SJSA1 (cell line): ENCODE results near the gene UBE2F. TPM values are rescaled to one million over a fixed set of nuclear protein-coding genes. Genes with fewer than 3 reads are reported as not detected.
A peak's percentile ranks its signal among the peaks of the same experiment; 100 is the strongest.
"Not testable (repeated sequence)": the region's sequence is repeated elsewhere in the genome, so short reads cannot be mapped to it uniquely, and the experiment has no call there.

ENCODE experiments used
- DNase-seq, 2 experiments: peaks; one replicate each; pipeline ENCODE4 v3.0.0-alpha.2; 2015 to 2020; ENCODE audit warnings: low spot score in 2 of 2, low read depth in 1 of 2
- H3K27ac ChIP-seq: fragments of 250-450 bp; sonication (Bioruptor Pico); 2 replicates; pipeline ENCODE4 v1.5.1; 2020; ENCODE audit warnings: mild to moderate bottlenecking, moderate library complexity
- H3K27me3 ChIP-seq: fragments of 250-450 bp; sonication (Bioruptor Pico); replicated peaks from 2 replicates; pipeline ENCODE4 v1.5.1; 2020; ENCODE audit warnings: mild to moderate bottlenecking, moderate library complexity
- H3K36me3 ChIP-seq: fragments of 250-450 bp; sonication (Bioruptor Pico); 2 replicates; pipeline ENCODE4 v1.5.1; 2020; ENCODE audit warnings: mild to moderate bottlenecking
- H3K4me1 ChIP-seq: fragments of 250-450 bp; sonication (Bioruptor Pico); replicated peaks from 2 replicates; pipeline ENCODE4 v1.6.1; 2021; ENCODE audit warnings: mild to moderate bottlenecking
- H3K4me3 ChIP-seq: fragments of 250-450 bp; sonication (Bioruptor Pico); 2 replicates; pipeline ENCODE4 v1.5.1; 2020; ENCODE audit warnings: mild to moderate bottlenecking
- H3K9me3 ChIP-seq: fragments of 250-450 bp; sonication (Bioruptor Pico); replicated peaks from 2 replicates; pipeline ENCODE4 v1.5.1; 2020; ENCODE audit warnings: mild to moderate bottlenecking
- total RNA-seq: library from RNA; depleted of rRNA; stranded (reverse); fragments of >200 nt; shearing (Covaris generic); gene quantifications from 2 replicates; pipeline ENCODE4 v1.2.3, GENCODE V29; 2014

Gene UBE2F
- total RNA-seq, 1 experiment from 2014 or later: 100 TPM

- Histone ChIP-seq H3K27me3 (peaks cover 12% of the 10 kb centered on the region), H3K27ac (no peak overlapping the region), H3K4me3 (no peak overlapping the region), H3K9me3 (no peaks in the 10 kb centered on the region), H3K4me1 (0 out of 2 replicates have a peak, but pooled peaks cover 4% of the 10 kb centered on the region), H3K36me3 (no peaks in the 10 kb centered on the region)
- no peak for DNase-seq
Measured at GRCh38 chr2:237956402-237956736, 10.4 kb upstream of the UBE2F start.

GRCh38 chr2:237961637-237962036 is 5.2 kb upstream of the UBE2F start:
- Histone ChIP-seq H3K27me3 (no peaks in the 10 kb centered on the region), H3K4me3 (no peak overlapping the region), H3K27ac (no peak overlapping the region), H3K9me3 (peaks cover 9% of the 10 kb centered on the region), H3K36me3 (no peaks in the 10 kb centered on the region), H3K4me1 (0 out of 2 replicates have a peak, but pooled peaks cover 3% of the 10 kb centered on the region)
- no peak for DNase-seq

- Histone ChIP-seq H3K4me1 (peaks cover 6% of the 10 kb centered on the region), H3K27me3 (no peaks in the 10 kb centered on the region), H3K36me3 (0 out of 2 replicates have a peak, but pooled peaks cover 2% of the 10 kb centered on the region), H3K4me3 (no peak overlapping the region), H3K9me3 (peaks cover 9% of the 10 kb centered on the region), H3K27ac (no peak overlapping the region)
- DNase-seq: no peak
Measured at GRCh38 chr2:237962432-237963084, 4.3 kb upstream of the UBE2F start.

- H3K27ac ChIP-seq, H3K4me3 ChIP-seq, H3K9me3 ChIP-seq, DNase-seq, H3K36me3 ChIP-seq, H3K27me3 ChIP-seq: not testable (repeated sequence)
- H3K4me1 ChIP-seq: peaks cover 16% of the 10 kb centered on the region
Measured at GRCh38 chr2:237963490-237963991, 3.3 kb upstream of the UBE2F start.

- H3K27ac ChIP-seq: no peak overlapping the region
- H3K36me3 ChIP-seq: 0 out of 2 replicates have a peak, but pooled peaks cover 2% of the 10 kb centered on the region
- peaks cover 16% of the 10 kb centered on the region for H3K4me1 ChIP-seq
- no peaks in the 10 kb centered on the region for H3K27me3 ChIP-seq
- peaks cover 9% of the 10 kb centered on the region for H3K9me3 ChIP-seq
- no peak overlapping the region for H3K4me3 ChIP-seq
- no peak for DNase-seq
Measured at GRCh38 chr2:237964194-237964577, 2.6 kb upstream of the UBE2F start.

GRCh38 chr2:237964578-237965404 is 2.0 kb upstream of the UBE2F start:
- Histone ChIP-seq H3K27me3 (no peaks in the 10 kb centered on the region), H3K27ac (no peak overlapping the region)
- no peak for DNase-seq

GRCh38 chr2:237965844-237966243 is 970 bp upstream of the UBE2F start:
- not testable (repeated sequence) for DNase-seq, H3K4me3 ChIP-seq, H3K27ac ChIP-seq

More at GRCh38 chr2:237964578-237965404, 2.0 kb upstream of the UBE2F start:
- Histone ChIP-seq H3K4me3 (no peak overlapping the region), H3K36me3 (0 out of 2 replicates have a peak, but pooled peaks cover 2% of the 10 kb centered on the region), H3K4me1 (peaks cover 16% of the 10 kb centered on the region), H3K9me3 (peaks cover 9% of the 10 kb centered on the region)

GRCh38 chr2:237966250-237966564 is 607 bp upstream of the UBE2F start:
- peaks cover 9% of the 10 kb centered on the region for H3K9me3 ChIP-seq
- H3K27ac ChIP-seq: no peak overlapping the region
- no peak for DNase-seq
- H3K27me3 ChIP-seq: no peaks in the 10 kb centered on the region
- H3K4me3 ChIP-seq: peak overlapping the region; percentile 85
- H3K36me3 ChIP-seq: 0 out of 2 replicates have a peak, but pooled peaks cover 2% of the 10 kb centered on the region
- peaks cover 16% of the 10 kb centered on the region for H3K4me1 ChIP-seq

More at GRCh38 chr2:237965844-237966243, 970 bp upstream of the UBE2F start:
- not testable (repeated sequence) for H3K36me3 ChIP-seq, H3K27me3 ChIP-seq, H3K9me3 ChIP-seq
- H3K4me1 ChIP-seq: peaks cover 16% of the 10 kb centered on the region

- Histone ChIP-seq H3K9me3 (no peaks in the 10 kb centered on the region), H3K27ac (no peak overlapping the region), H3K27me3 (no peaks in the 10 kb centered on the region), H3K36me3 (0 out of 2 replicates have a peak, but pooled peaks cover 2% of the 10 kb centered on the region), H3K4me1 (peaks cover 16% of the 10 kb centered on the region), H3K4me3 (peak overlapping the region; percentile 85)
- peak in 1 of 2 experiments; percentile 31 for DNase-seq
Measured at GRCh38 chr2:237967463-237967951, 693 bp downstream of the UBE2F start.

- peak overlapping the region; percentile 85 for H3K4me3 ChIP-seq
- H3K27me3 ChIP-seq: no peaks in the 10 kb centered on the region
- H3K4me1 ChIP-seq: peaks cover 16% of the 10 kb centered on the region
- H3K36me3 ChIP-seq: peaks cover 3% of the 10 kb centered on the region; the same call in 1 of the 2 replicates
- no peak overlapping the region for H3K27ac ChIP-seq
- DNase-seq: no peak
- H3K9me3 ChIP-seq: no peaks in the 10 kb centered on the region
Measured at GRCh38 chr2:237968048-237968862, 1.4 kb downstream of the UBE2F start.

- no peak for DNase-seq
- Histone ChIP-seq H3K36me3 (peaks cover 20% of the 10 kb centered on the region), H3K27ac (no peak overlapping the region), H3K4me1 (peaks cover 13% of the 10 kb centered on the region), H3K4me3 (no peak overlapping the region), H3K9me3 (no peaks in the 10 kb centered on the region), H3K27me3 (no peaks in the 10 kb centered on the region)
Measured at GRCh38 chr2:237971661-237972060, 4.8 kb downstream of the UBE2F start.

GRCh38 chr2:237972211-237972610 is 5.4 kb downstream of the UBE2F start:
- peaks cover 17% of the 10 kb centered on the region for H3K4me1 ChIP-seq
- H3K36me3 ChIP-seq: peaks cover 20% of the 10 kb centered on the region
- H3K9me3 ChIP-seq: no peaks in the 10 kb centered on the region
- DNase-seq: no peak
- no peaks in the 10 kb centered on the region for H3K27me3 ChIP-seq
- no peak overlapping the region for H3K4me3 ChIP-seq
- no peak overlapping the region for H3K27ac ChIP-seq

- peaks cover 18% of the 10 kb centered on the region for H3K4me1 ChIP-seq
- DNase-seq: no peak
- H3K27me3 ChIP-seq: no peaks in the 10 kb centered on the region
- no peak overlapping the region for H3K27ac ChIP-seq
- no peaks in the 10 kb centered on the region for H3K9me3 ChIP-seq
- H3K4me3 ChIP-seq: no peak overlapping the region
- H3K36me3 ChIP-seq: peaks cover 24% of the 10 kb centered on the region
Measured at GRCh38 chr2:237972936-237973335, 6.1 kb downstream of the UBE2F start.
